Measurements from ENCODE around the gene CFL1. TPM values are rescaled to one million over a fixed set of nuclear protein-coding genes. Genes with fewer than 3 reads are reported as not detected.
"Not testable (repeated sequence)": the region's sequence is repeated elsewhere in the genome, so short reads cannot be mapped to it uniquely, and the experiment has no call there.

The CFL1 gene
- total RNA-seq, 1 donor from 2014 or later, result 613 TPM

- FAIRE-seq, result no peak
- no peak for DNase-seq (ENCODE audit: low spot score in 2 of 2)
Measured at GRCh38 chr11:65844231-65844872, 13.6 kb downstream of the CFL1 start.

GRCh38 chr11:65843811-65844210, 14.2 kb downstream of the CFL1 start:
- FAIRE-seq (no peak), DNase-seq (ENCODE audit: low spot score in 2 of 2) (no peak)

GRCh38 chr11:65842144-65842543, 15.8 kb downstream of the CFL1 start:
- DNase-seq (ENCODE audit: low spot score in 2 of 2), result no peak
- no peak for FAIRE-seq

GRCh38 chr11:65834202-65834601, 23.8 kb downstream of the CFL1 start:
- FAIRE-seq, result no peak
- no peak for DNase-seq (ENCODE audit: low spot score in 2 of 2)

DNA sequence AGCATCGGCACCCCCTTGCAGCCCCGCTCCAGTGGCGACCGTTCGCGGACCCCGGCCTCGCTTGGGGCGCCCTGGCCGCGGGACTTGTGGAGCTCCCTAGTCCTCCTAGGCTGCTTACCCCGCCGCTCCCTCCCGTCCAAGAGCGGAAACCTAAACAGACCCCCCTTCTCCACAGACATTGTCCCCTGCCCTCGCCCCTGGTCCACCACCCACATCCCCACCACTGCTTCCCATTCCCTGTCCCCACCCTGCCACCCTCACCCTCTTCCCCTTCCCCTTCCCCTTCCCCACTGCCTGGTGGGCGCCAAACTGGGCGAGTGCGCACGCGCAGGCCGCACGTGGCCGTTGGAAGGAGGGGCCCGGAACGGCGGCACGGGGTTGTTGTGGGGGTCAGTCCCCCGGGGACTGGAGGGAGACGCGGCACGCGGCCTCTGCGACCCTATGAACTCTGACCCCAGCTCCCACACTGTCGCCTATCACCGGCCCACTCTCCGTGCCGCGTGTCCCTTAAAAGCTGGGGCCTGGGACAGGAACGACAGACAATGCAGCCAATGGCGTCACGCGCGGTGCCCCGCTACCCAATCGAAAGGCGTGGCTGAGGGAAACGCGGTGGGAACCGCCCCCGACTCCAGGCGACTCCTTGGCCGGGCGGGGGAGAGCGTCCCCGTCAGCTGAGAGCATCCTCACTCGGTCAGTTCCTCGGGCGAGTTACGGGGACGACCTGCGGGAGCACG, 24.5 kb downstream of the CFL1 start, which contains the start of gene SNX32:
Gene SNX32, plus strand, starts transcription at position 667 of the 734 bp plus-strand sequence. CDS start 103 bp downstream, outside the sequence.
- DNase-seq (ENCODE audit: low spot score in 2 of 2) (peak; percentile 97 to 99), FAIRE-seq (peak; percentile 39)

- not testable (repeated sequence) for DNase-seq (ENCODE audit: low spot score in 2 of 2); FAIRE-seq
Measured at GRCh38 chr11:65832231-65832630, 25.7 kb downstream of the CFL1 start.

DNA sequence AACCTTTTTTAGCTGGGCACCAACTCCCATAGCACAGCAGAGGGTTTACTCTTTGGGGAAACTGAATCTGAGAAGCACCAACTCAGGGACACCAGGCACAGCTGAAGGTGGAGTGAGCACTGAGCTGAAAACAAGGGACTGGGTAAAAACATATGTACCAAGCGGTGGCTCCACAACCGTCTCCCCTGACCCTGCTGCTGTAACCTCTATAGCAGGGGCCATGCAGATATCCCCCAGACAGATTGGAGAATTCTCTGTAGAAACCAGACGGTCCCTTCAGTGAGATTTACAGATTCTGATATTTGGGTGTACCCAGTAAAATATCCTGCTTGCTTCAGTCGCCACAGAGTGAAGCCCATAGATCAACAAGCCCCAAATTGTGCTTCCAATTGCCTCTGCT, 28.5 kb downstream of the CFL1 start:
- DNase-seq (ENCODE audit: low spot score in 2 of 2) (no peak), FAIRE-seq (no peak)

- DNase-seq (ENCODE audit: low spot score in 2 of 2) (no peak), FAIRE-seq (no peak)
Measured at GRCh38 chr11:65826984-65827735, 30.8 kb downstream of the CFL1 start.

- FAIRE-seq (no peak), DNase-seq (ENCODE audit: low spot score in 2 of 2) (no peak)
Measured at GRCh38 chr11:65822776-65823528, 35.0 kb downstream of the CFL1 start.

DNA sequence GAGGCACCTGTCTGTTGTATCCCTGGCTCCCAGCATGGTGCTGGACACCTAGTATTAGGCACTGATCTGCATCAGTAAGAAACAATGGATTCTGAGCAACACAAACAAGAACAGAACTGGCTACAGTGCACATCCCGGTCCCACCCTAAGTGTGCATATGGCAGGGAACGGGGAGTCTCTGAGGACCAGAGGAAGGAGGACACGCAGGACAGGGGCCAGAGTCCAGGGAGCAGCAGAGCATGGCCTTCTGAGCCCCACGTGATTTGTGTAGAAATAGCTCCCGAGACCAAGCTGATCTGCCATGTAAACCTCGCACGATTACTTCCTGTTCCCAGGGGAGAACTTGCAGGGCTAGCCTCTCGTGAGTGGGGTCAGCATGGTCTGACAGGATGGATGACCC, 36.9 kb downstream of the CFL1 start:
- FAIRE-seq (no peak), DNase-seq (ENCODE audit: low spot score in 2 of 2) (no peak)

GRCh38 chr11:65817835-65818680, 39.9 kb downstream of the CFL1 start:
- peak; percentile 97 for DNase-seq (ENCODE audit: low spot score in 2 of 2)
- no peak for FAIRE-seq

- no peak for DNase-seq (ENCODE audit: low spot score in 2 of 2)
- FAIRE-seq, result no peak
Measured at GRCh38 chr11:65817312-65817834, 40.6 kb downstream of the CFL1 start.

- FAIRE-seq (no peak), DNase-seq (ENCODE audit: low spot score in 2 of 2) (no peak)
Measured at GRCh38 chr11:65816696-65817095, 41.3 kb downstream of the CFL1 start.

GRCh38 chr11:65814986-65815565, 42.9 kb downstream of the CFL1 start:
- no peak for DNase-seq (ENCODE audit: low spot score in 2 of 2)
- no peak for FAIRE-seq

DNA sequence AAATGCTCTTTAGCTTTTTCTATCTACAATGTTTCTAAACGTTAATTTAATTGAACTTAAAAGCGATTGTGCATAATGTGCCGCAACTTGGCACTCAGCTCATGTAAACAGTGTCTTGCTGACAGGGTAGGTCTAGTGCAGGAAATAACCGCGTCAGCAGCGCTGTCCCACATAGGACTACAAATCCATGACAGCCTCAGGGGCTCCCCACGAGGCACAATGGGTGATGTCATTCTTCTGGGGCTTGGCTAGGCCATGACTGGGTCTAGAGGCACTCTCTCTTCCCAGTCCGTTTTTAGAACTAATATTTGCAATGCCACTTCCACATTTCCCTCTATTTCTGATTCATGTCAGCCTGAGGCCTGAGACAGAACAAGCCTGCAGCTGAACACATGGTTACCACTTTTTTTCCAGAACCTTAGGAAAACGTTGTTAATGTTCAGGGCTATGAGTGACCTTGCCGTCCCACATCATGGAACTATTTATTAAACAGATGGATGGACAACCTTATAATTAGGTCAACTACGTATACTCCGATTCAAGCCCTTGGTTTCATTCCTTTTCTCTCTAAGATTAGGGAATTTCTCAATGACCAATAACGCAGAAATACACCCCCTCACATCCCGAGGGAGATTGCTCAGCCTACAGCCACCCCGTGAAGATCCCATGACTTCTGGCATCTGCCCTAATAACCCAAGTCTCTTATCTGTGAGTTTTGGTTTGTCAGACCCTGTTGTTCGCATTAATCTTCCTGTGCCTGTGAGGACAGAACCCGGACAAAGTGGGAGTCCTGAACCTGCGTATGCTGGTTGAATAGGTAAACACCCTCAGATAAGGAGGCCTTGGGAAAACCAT, 43.6 kb downstream of the CFL1 start:
- no peak for DNase-seq (ENCODE audit: low spot score in 2 of 2)
- FAIRE-seq, result no peak

DNA sequence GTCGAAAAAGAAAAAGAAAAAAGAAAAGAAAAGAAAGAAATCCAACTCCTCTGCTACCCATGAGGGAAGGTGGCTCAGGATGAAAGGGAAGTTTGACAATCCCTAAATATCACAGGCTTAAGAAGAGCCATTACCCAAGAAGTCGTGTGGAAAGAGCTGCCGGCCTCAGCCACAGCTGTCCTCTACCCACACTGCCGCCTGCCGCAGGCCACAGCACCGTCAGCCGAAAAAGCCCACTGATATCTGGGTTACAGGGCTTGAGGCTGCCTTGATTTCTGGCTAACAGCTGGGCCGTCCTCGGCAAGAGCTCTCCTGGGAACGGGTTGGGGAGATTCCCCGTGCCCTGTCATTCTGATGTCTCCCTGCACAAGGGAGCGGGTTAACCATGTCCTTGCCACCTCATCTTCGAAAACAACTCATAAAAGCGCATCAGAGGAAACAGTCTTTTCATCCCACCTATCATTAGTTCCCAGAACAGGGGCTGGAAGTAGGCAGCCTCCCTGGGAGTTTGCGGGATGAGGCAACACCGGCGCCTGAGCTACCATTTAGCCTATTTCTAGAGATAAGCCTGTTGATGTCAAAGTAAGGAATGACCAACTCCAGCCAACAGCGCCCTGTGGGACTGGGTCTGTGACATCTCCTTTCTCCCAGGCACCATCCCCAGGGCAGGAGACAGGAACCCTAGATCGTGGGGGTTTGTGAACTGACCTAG, 46.1 kb downstream of the CFL1 start:
- DNase-seq (ENCODE audit: low spot score in 2 of 2) (no peak), FAIRE-seq (no peak)

DNA sequence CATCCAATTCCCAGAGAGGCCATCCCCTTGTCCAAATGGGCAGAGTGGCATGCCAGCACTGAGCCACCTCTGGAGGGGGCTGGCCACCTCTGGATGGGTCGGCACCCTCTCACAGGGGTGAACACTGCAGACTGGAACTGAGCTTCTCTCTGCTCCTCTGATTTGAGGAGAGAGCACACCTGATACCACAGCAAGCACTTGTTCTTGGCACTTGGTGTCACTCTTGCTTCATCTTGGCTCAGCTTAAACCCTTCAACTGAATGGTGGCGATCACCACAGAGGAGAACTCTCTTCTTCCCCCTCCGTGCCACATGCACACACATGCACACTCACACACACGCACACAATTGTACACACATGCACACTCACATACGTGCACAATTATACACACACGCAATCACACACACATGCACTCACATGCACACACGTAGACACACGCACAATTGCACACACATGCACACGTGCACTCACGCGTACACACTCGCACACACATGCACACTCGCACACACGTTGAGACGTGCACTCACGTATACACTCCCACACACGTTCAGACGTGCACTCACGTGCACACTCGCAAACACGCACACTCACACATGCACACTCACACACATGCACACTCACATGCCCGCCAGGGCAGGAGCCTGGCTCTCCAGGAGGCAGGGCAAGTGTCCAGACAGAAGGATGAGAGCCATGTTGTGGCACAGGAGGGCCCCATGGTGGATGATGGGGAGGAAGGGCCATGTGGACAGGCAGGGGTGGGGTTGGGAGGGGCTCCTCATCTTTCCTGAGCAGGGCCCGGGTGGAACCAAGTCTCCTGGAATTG, 47.7 kb downstream of the CFL1 start:
- no peak for FAIRE-seq
- DNase-seq (ENCODE audit: low spot score in 2 of 2), result no peak

Data from frontal cortex (tissue), 4 donors.